Adrenal gland (tissue), 5 donors: Measurements from ENCODE around the gene PNP.

ENCODE experiments used
- POLR2A ChIP-seq, 2 donors: fragments of 450-650 bp; IDR thresholded peaks; one replicate each; pipeline ENCODE4 v1.6.1; 2017; ENCODE audit warnings: antibody characterized with exemption in 2 of 2, mild to moderate bottlenecking in 2 of 2, moderate library complexity in 1 of 2
- TF ChIP-seq, protein P1 (sequence below), 6 experiments: fragments of 450-650 bp in 4 of 6; fragments of 200-600 bp in 2 of 6; sonication (generic) in 1 of 6; IDR thresholded peaks; 1 replicate in 5 of 6; 2 replicates in 1 of 6; pipeline versions ENCODE4 v1.5.1 to v1.8.0; 2016 to 2021; ENCODE audit warnings: antibody characterized with exemption in 6 of 6, mild to moderate bottlenecking in 2 of 6, moderate library complexity in 1 of 6
- donor health status: DM: no; HTN: no; CAD: no.

GRCh38 chr14:20486684-20487395 is 17.6 kb downstream of the PNP start:
- TF ChIP-seq, protein P1, sequence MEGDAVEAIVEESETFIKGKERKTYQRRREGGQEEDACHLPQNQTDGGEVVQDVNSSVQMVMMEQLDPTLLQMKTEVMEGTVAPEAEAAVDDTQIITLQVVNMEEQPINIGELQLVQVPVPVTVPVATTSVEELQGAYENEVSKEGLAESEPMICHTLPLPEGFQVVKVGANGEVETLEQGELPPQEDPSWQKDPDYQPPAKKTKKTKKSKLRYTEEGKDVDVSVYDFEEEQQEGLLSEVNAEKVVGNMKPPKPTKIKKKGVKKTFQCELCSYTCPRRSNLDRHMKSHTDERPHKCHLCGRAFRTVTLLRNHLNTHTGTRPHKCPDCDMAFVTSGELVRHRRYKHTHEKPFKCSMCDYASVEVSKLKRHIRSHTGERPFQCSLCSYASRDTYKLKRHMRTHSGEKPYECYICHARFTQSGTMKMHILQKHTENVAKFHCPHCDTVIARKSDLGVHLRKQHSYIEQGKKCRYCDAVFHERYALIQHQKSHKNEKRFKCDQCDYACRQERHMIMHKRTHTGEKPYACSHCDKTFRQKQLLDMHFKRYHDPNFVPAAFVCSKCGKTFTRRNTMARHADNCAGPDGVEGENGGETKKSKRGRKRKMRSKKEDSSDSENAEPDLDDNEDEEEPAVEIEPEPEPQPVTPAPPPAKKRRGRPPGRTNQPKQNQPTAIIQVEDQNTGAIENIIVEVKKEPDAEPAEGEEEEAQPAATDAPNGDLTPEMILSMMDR (IDR thresholded peaks at IDR 0.05): no peak
- TF ChIP-seq POLR2A (IDR thresholded peaks at IDR 0.05): no peak
